Erythroblast (primary cell): Measurements from ENCODE around the gene LYZ.

ENCODE experiments used
- GATA1 ChIP-seq: IDR thresholded peaks from 2 replicates; pipeline ENCODE4 v1.6.1; 2011; ENCODE audit warnings: low read depth, mild to moderate bottlenecking, control low read depth, low read length, moderate library complexity
- POLR2A ChIP-seq: IDR thresholded peaks from 2 replicates; pipeline ENCODE4 v1.6.1; 2011; ENCODE audit warnings: mild to moderate bottlenecking, low read length

DNA sequence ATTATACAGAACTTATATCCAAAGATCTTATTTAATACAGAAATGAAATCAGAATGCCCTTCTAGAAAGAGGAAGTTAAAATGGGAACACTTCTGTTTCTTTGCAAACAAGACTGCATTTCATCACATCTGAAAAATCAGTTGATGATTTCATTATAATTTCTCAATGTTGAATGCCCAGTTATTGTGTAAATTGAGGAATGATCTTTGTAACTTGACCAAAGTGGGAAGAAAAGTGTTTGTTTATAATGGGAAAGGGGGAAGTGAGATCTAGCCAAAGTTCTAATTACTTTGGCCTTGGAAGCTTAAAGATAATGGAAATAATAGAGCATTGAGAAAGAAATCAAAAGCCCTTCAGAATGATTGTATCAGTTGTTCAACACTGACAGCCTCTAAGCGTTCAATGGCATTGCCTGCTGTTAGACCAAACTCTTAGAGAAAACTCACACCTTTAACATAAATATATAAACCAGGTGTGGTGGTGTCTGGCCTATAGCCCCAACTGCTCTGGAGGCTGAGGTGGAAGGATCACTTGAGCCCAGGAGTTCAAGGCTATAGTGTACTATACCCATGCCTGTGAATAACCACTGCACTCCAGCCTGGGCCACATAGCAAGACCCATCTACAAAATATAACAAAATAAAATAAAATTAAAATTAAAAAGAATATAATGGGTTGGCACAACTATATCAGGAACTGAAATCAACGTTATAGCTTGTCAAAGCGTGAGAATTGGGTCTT, 9.9 kb upstream of the LYZ start:
- TF ChIP-seq POLR2A (no peak), GATA1 (no peak)
